ENCODE results near the gene UBE2O. TPM values are rescaled to one million over a fixed set of nuclear protein-coding genes. Genes with fewer than 3 reads are reported as not detected.

Gene UBE2O
- total RNA-seq, 2 experiments from 2014 or later = 43.4 to 79.6 TPM

- intact Hi-C loops (cut with micrococcal nuclease; ENCODE audit: unreplicated experiment) = no loop called here
- no TSS peak for BruUV-seq (replicated peaks)
Measured at GRCh38 chr17:76500074-76500746, 47.3 kb upstream of the UBE2O start.

GRCh38 chr17:76499267-76499667 is 46.3 kb upstream of the UBE2O start:
- H3K4me1 ChIP-seq (ENCODE audit: insufficient read depth, low read length, poor library complexity, severe bottlenecking) = peaks cover 84% of the 10 kb centered on the region
- H3K4me2 ChIP-seq (ENCODE audit: low read length) = peak overlapping the region; percentile 98
- BruUV-seq (replicated peaks) = no TSS peak
- H4K20me1 ChIP-seq (ENCODE audit: insufficient read depth, low read length) = no peaks in the 10 kb centered on the region
- H2AFZ ChIP-seq (ENCODE audit: low read length) = no peak overlapping the region
- DNase-seq (ENCODE audit: low spot score) = peak; percentile 61
- H3K9me2 ChIP-seq (ENCODE audit: insufficient read depth, low read length) = no peaks in the 10 kb centered on the region
- no peaks in the 10 kb centered on the region for H3K9me3 ChIP-seq (ENCODE audit: low read length)
- H3K27ac ChIP-seq (ENCODE audit: low read depth, low read length, poor library complexity, severe bottlenecking) = peak overlapping the region; percentile 83
- intact Hi-C loops (cut with micrococcal nuclease; ENCODE audit: unreplicated experiment) = loop anchor here (10.0 kb wide), 2 partner anchors 234 to 946 kb away; partner anchors contain the start of gene UBALD2
- H3K79me2 ChIP-seq (ENCODE audit: insufficient read depth, low read depth, low read length) = peaks cover 49% of the 10 kb centered on the region
- CTCF ChIA-PET (ENCODE audit: unreplicated experiment) = interaction anchor here (0.5 to 1.9 kb wide), 9 partner anchors 9 to 1182 kb away, joined by 3 to 9 read pairs (median 3); no protein-coding TSS in a partner anchor
- POLR2A ChIA-PET = interaction anchor here (0.5 to 8.2 kb wide), 10 partner anchors 9 to 542 kb away, joined by 3 to 57 read pairs (median 5); no protein-coding TSS in a partner anchor
- peak overlapping the region; percentile 96 for H3K4me3 ChIP-seq (ENCODE audit: low read depth, low read length, poor library complexity, severe bottlenecking)
- H3K36me3 ChIP-seq (ENCODE audit: insufficient read depth, low read length) = peaks cover 21% of the 10 kb centered on the region; the same call in 1 of the 2 replicates
- no peak for TF ChIP-seq EZH2phosphoT487 (IDR thresholded peaks at IDR 0.05; ENCODE audit: borderline replicate concordance, low read depth, low read length)
- no peak for TF ChIP-seq CTCF (conservative IDR thresholded peaks at IDR 0.05; ENCODE audit: low read length)

More at GRCh38 chr17:76500074-76500746, 47.3 kb upstream of the UBE2O start:
- ChIA-PET POLR2A (interaction anchor here (0.8 to 8.2 kb wide), 5 partner anchors 8 to 72 kb away, joined by 3 to 57 read pairs (median 9); no protein-coding TSS in a partner anchor), CTCF (ENCODE audit: unreplicated experiment) (interaction anchor here (0.6 to 1.9 kb wide), 6 partner anchors 10 to 1452 kb away, joined by 3 to 9 read pairs (median 4); no protein-coding TSS in a partner anchor)
- H2AFZ ChIP-seq (ENCODE audit: low read length) = no peak overlapping the region
- H3K36me3 ChIP-seq (ENCODE audit: insufficient read depth, low read length) = peaks cover 15% of the 10 kb centered on the region; the same call in 1 of the 2 replicates
- H3K9me3 ChIP-seq (ENCODE audit: low read length) = no peaks in the 10 kb centered on the region
- H4K20me1 ChIP-seq (ENCODE audit: insufficient read depth, low read length) = no peaks in the 10 kb centered on the region
- H3K4me1 ChIP-seq (ENCODE audit: insufficient read depth, low read length, poor library complexity, severe bottlenecking) = peaks cover 77% of the 10 kb centered on the region
- H3K79me2 ChIP-seq (ENCODE audit: insufficient read depth, low read depth, low read length) = peaks cover 49% of the 10 kb centered on the region
- peak; percentile 50 for DNase-seq (ENCODE audit: low spot score)
- H3K9me2 ChIP-seq (ENCODE audit: insufficient read depth, low read length) = no peaks in the 10 kb centered on the region
- H3K27ac ChIP-seq (ENCODE audit: low read depth, low read length, poor library complexity, severe bottlenecking) = peak overlapping the region; percentile 83
- no peak for TF ChIP-seq CTCF (conservative IDR thresholded peaks at IDR 0.05; ENCODE audit: low read length)
- TF ChIP-seq EZH2phosphoT487 (IDR thresholded peaks at IDR 0.05; ENCODE audit: borderline replicate concordance, low read depth, low read length) = no peak
- H3K4me3 ChIP-seq (ENCODE audit: low read depth, low read length, poor library complexity, severe bottlenecking) = peak overlapping the region; percentile 96
- peak overlapping the region; percentile 98 for H3K4me2 ChIP-seq (ENCODE audit: low read length)
